GM19438 (cell line): Measurements from ENCODE around the gene PHACTR3.
"Not testable (repeated sequence)": the region's sequence is repeated elsewhere in the genome, so short reads cannot be mapped to it uniquely, and the experiment has no call there.

Source experiments
- ATAC-seq: cut with Tn5 transposase; IDR thresholded peaks from one replicate; pipeline ENCODE4 v1.9.1; 2021; ENCODE audit warnings: low read depth; ENCODE audit not compliant: unreplicated experiment

The PHACTR3 gene

DNA sequence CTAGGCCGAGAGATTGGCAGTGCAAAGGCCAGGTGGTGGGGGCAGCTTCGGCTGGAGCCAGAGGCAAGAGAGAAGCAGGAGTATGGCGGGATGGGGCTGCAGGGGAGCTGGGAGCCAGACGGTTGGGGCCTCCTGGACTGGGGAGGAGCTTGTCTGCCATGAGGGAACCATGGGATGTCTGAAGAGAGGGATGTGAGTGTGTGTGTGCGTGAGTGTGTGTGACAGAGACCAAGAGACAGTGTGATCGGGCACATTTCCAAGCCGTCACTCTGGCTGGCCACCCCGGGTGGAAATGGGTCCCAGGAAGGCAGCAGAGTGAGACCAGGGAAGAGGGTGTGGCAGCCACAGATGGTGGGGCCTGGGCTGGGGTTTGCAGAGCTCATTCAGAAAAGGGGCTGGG, 13.8 kb downstream of the PHACTR3 start:
- ATAC-seq, result no peak

DNA sequence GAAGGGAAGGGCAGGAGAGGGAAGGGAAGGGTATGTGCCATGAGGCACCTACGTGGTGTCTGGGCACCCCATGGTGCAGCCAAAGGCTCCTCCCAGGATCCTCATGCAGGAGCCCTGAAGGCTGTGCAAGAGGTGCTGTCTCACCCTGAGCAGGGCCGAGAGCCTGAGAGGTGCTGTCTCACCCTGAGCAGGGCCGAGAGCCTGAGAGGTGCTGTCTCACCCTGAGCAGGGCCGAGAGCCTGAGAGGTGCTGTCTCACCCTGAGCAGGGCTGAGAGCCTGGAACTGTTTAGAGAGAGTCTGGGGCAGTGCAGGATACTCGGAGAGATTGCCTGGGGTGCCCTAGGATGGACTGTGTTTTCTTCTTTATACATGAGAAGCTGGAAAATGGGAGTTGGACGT, 14.2 kb downstream of the PHACTR3 start:
- ATAC-seq, result not testable (repeated sequence)

- no peak for ATAC-seq
Observed at GRCh38 chr20:59620860-59621505, 16.6 kb downstream of the PHACTR3 start.

DNA sequence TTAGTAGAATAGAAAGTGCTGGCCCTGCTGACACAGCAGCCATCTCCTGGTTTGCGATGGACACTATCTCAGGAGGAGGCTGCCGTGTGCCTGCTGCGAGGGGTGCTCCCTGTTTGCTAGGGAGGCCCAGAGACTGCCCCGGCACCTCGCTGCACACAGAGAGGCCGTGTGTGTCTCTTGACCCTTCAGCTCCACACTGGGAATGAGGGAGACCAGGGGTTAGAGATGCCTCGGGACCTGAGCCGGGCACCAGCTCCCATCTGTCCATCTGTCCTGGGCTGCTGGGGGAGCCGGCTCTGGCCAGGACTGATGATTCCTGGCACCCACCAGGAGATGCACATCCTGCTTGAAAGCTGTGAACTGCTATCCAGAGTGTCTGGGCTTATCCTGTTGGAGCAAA, 18.2 kb downstream of the PHACTR3 start:
- no peak for ATAC-seq

DNA sequence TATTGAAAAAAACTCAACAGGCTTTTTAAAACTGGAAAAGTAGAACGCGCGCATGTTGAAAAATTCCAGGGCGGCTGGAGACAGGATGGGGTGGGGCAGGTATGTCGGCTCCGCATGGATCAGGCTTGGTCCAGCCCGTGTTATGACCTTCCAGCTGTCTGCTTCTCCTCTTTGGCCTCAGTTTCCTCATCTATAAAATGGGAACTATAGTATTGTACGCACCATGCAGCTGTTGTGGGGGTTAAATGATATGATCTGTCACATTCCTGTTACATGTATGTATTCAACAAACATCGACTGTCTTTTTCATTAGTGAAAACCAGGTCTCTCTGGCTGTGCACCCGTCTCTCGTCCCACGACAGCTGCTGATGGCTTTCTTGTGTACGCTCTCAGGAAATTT, 18.8 kb downstream of the PHACTR3 start:
- ATAC-seq, result no peak

GRCh38 chr20:59623583-59623982, 19.2 kb downstream of the PHACTR3 start:
- no peak for ATAC-seq

GRCh38 chr20:59624401-59624800, 20.1 kb downstream of the PHACTR3 start:
- no peak for ATAC-seq

- no peak for ATAC-seq
Observed at GRCh38 chr20:59625214-59625922, 21.0 kb downstream of the PHACTR3 start.

- no peak for ATAC-seq
Observed at GRCh38 chr20:59627298-59627697, 23.0 kb downstream of the PHACTR3 start.

GRCh38 chr20:59628171-59628570, 23.8 kb downstream of the PHACTR3 start:
- no peak for ATAC-seq

GRCh38 chr20:59629141-59630045, 25.1 kb downstream of the PHACTR3 start:
- ATAC-seq, result no peak

DNA sequence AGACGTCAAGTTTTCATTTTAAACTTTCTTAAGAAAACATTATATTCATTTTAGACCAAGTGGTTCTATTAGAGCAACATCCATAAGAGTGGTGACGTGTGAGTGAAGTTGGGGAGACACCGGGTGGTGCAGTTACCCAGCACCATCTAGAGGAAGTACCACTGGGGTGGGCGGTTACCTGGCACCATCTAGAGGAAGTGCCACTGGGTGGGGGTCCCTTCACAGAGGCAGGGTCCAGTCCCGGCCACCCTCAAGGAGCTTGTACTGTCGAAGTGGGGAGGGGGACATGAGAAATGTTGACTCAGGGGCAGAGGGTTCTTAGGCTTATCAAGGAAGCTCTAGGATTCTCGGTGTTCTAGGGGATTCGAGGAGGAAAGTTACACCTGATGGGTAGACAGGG, 26.2 kb downstream of the PHACTR3 start:
- ATAC-seq, result no peak

GRCh38 chr20:59631751-59632540, 27.6 kb downstream of the PHACTR3 start:
- no peak for ATAC-seq

DNA sequence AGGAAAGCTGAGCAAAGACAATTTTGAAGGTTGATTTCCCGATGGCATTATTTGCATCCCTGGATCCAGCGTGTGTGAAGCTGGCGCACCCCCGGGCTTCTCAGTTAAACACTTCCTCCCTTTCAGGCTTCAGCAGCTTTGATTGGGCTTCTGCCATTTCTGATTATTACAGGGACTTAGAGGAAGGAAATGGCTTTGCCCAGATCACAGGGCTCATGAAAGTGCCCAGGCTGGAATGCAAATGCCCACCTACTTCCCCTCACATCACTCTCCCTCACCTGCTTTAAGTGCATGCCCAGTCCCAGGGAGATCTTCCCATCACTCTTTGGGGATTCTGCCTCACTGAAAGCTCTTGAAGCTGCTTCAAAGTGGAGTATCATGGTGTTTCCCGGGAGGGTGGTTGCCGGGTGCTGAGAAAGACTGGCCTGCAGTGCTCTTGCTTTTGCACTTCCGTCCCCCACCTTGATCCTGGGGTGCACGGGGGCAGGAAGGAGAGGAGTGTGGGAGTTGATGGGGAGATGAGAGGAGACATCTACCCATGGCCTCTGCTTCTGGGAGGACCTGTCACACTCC, 28.3 kb downstream of the PHACTR3 start:
- ATAC-seq, result no peak

- ATAC-seq, result no peak
Observed at GRCh38 chr20:59633656-59634251, 29.4 kb downstream of the PHACTR3 start.

GRCh38 chr20:59634435-59635005, 30.2 kb downstream of the PHACTR3 start:
- ATAC-seq, result no peak

DNA sequence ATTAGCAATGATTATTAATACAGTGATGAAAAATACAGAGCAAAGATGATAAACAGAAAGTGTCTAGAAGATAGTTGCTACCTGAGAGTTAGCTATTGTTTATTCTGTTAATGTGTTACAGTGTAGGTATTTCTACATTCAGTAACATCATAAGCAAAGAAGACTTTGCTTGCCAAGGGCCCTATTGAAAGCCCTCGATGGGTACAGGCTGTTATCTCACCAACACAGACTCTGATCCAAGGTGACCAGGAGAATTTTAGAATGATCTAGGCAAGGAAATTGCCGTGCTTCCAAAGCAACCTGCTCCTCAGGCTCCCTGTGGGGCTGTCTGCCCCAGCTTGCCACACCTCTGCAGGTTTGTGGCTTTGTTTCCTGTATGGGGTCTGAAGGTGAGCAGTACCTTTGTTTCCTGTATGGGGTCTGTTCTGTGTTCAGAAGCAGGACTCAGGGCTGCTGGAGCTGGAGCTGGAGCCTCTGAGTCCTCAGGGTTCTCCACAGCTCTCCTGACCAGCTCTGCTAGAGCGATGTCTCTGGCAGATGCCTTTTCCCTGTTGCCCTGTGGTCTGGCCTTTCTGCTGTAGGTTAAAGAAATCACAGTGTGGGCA, 32.5 kb downstream of the PHACTR3 start:
- ATAC-seq, result no peak

GRCh38 chr20:59640267-59640666, 35.9 kb downstream of the PHACTR3 start:
- ATAC-seq, result no peak

- no peak for ATAC-seq
Observed at GRCh38 chr20:59643615-59644061, 39.3 kb downstream of the PHACTR3 start.
